ENCODE results near the gene EVL. TPM values are rescaled to one million over a fixed set of nuclear protein-coding genes. Genes with fewer than 3 reads are reported as not detected.

The EVL gene
- total and polyA plus RNA-seq, 2 experiments from 2014 or later: 65.3 to 116 TPM

DNA sequence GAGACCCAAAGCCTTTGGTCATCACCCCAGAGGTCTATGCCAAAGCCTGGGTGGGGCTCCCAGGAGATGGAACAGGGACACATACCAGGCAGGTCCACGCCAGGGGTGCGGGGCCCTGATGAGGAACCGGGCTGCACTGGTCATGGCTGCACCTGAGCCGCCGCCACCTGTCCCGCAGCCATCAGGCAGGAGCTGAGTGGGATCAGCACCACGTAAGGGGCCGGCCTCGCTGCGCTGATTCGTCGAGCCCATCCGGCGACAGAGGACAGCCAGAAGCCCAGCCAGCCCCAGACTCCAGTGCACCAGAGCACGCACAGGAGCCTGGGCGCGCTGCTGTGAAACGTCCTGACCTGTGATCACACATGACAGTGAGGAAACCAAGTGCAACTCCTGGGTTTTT lies 78.3 kb downstream of the EVL start:
- Histone ChIP-seq H3K27me3 (no peaks in the 10 kb centered on the region), H3K27ac (no peak overlapping the region), H3K9me3 (ENCODE audit: low read depth) (no peaks in the 10 kb centered on the region), H3K4me1 (ENCODE audit: low read depth) (peaks cover 11% of the 10 kb centered on the region), H3K36me3 (no peaks in the 10 kb centered on the region), H3K4me3 (no peak overlapping the region)
- no peak for DNase-seq (ENCODE audit: low read depth in 1 of 2, low spot score in 1 of 2)
- TF ChIP-seq, protein P1, sequence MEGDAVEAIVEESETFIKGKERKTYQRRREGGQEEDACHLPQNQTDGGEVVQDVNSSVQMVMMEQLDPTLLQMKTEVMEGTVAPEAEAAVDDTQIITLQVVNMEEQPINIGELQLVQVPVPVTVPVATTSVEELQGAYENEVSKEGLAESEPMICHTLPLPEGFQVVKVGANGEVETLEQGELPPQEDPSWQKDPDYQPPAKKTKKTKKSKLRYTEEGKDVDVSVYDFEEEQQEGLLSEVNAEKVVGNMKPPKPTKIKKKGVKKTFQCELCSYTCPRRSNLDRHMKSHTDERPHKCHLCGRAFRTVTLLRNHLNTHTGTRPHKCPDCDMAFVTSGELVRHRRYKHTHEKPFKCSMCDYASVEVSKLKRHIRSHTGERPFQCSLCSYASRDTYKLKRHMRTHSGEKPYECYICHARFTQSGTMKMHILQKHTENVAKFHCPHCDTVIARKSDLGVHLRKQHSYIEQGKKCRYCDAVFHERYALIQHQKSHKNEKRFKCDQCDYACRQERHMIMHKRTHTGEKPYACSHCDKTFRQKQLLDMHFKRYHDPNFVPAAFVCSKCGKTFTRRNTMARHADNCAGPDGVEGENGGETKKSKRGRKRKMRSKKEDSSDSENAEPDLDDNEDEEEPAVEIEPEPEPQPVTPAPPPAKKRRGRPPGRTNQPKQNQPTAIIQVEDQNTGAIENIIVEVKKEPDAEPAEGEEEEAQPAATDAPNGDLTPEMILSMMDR (IDR thresholded peaks at IDR 0.05; ENCODE audit: low read depth, low read length): no peak

- TF ChIP-seq, protein P1 (IDR thresholded peaks at IDR 0.05; ENCODE audit: low read depth, low read length): no peak
- Histone ChIP-seq H3K27me3 (no peaks in the 10 kb centered on the region), H3K27ac (no peak overlapping the region), H3K4me3 (no peak overlapping the region), H3K4me1 (ENCODE audit: low read depth) (peaks cover 11% of the 10 kb centered on the region), H3K36me3 (no peaks in the 10 kb centered on the region), H3K9me3 (ENCODE audit: low read depth) (no peaks in the 10 kb centered on the region)
- DNase-seq (ENCODE audit: low read depth in 1 of 2, low spot score in 1 of 2): no peak
Observed at GRCh38 chr14:100143934-100144333, 78.7 kb downstream of the EVL start.

DNA sequence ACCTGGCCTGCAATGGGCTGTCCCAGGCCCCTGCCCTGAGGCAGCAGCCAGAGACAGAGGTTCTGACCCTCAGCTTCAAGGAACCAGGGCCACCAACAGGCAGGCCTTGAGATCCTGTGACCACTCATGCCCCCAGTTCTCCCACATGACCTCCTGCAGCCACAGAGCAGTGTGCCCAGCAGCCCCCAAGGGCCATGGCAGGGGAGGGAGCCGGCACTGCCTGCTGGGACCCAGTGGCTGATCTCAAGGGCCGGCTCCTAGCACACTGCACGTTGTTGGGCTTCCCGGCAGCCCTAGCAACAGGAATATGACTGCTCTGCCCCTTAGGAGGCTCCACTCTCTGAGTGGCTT lies 79.4 kb downstream of the EVL start:
- Histone ChIP-seq H3K9me3 (ENCODE audit: low read depth) (no peaks in the 10 kb centered on the region), H3K27me3 (no peaks in the 10 kb centered on the region), H3K4me1 (ENCODE audit: low read depth) (peaks cover 11% of the 10 kb centered on the region), H3K36me3 (no peaks in the 10 kb centered on the region), H3K4me3 (no peak overlapping the region), H3K27ac (no peak overlapping the region)
- no peak for DNase-seq (ENCODE audit: low read depth in 1 of 2, low spot score in 1 of 2)
- TF ChIP-seq, protein P1 (IDR thresholded peaks at IDR 0.05; ENCODE audit: low read depth, low read length): no peak

DNA sequence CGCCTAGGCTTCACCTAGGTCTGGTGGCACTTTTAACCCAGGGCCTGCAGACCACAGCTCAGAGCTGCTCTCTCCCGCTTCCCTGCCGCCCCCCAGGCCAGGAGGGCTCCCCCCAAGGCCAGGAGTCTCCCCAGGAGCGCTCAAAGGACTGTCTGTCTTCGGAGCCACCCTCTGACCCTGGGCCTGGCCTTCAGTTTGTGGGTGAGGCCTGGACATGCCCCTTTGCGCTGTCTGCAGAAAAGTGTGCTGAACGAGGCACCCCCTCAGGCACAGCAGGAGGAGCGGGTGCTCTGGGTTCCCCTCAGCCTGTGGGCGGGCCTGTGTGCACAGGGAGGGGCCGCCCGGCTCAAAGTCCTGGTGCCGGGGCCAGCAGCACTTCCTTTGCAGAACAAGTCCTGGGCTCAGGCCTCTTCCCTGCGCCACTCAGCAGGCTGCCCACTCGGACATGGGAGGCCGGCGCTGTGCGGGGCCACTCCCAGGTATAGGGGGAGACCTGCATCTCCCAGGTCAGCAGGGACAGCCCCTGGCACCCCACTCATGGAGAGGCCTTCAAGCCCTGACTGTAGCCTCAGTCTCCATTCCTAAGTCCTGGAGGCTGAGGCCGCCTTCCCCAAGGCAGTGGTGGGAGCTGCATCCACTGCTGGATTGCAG lies 79.9 kb downstream of the EVL start:
- Histone ChIP-seq H3K4me1 (ENCODE audit: low read depth) (peaks cover 10% of the 10 kb centered on the region), H3K27ac (no peak overlapping the region), H3K4me3 (no peak overlapping the region), H3K27me3 (no peaks in the 10 kb centered on the region), H3K36me3 (no peaks in the 10 kb centered on the region), H3K9me3 (ENCODE audit: low read depth) (no peaks in the 10 kb centered on the region)
- DNase-seq (ENCODE audit: low read depth in 1 of 2, low spot score in 1 of 2): no peak
- TF ChIP-seq, protein P1 (IDR thresholded peaks at IDR 0.05; ENCODE audit: low read depth, low read length): no peak

DNA sequence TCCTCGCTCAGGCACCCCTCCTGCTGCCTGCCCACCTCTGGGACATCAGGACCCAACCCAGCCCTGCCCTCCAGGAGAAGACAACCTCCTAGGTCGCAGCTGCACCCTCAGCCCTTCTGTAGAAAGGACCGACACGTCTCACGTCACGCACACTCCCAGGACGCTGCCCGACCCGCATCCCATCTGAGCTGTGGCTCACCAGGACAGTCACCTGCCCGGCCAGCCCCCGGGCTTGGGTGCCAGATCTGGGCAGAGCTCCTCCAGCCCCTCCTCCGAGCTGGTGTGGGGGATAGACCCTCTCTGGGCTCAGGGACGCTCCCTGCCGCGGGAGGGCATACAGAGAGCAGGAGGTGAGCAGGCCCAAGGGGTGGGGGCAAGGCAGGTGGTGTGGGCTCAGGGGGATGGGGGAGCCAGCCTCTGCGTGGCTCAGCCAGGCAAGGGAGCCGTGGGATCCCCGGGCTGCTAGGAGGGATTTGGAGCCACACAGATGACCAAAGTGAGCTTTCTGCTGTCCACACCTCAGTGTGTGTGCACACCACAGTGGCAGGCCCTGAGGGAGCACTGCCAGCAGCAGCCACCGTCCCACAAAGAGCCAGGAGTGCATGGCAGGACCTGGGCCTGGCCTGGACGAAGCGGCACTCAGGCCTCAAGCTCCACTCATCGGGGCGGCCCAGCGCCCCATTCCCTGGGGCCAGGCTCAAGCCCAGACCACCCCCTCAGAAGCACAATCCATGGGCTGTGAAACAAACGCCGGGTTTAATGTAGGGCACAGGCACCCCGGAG lies 80.7 kb downstream of the EVL start:
- Histone ChIP-seq H3K4me1 (ENCODE audit: low read depth) (peaks cover 2% of the 10 kb centered on the region), H3K27me3 (no peaks in the 10 kb centered on the region), H3K36me3 (no peaks in the 10 kb centered on the region), H3K9me3 (ENCODE audit: low read depth) (no peaks in the 10 kb centered on the region), H3K27ac (no peak overlapping the region), H3K4me3 (no peak overlapping the region)
- no peak for DNase-seq (ENCODE audit: low read depth in 1 of 2, low spot score in 1 of 2)
- TF ChIP-seq, protein P1 (IDR thresholded peaks at IDR 0.05; ENCODE audit: low read depth, low read length): no peak

All from cardiac muscle cell (in vitro differentiated cells and primary cell).